Right lobe of liver (tissue), 4 donors: ENCODE measurements around the gene NFATC3.

ENCODE experiments used
- CTCF ChIP-seq, 4 donors: fragments of 200-600 bp in 3 of 4; fragments of 450-650 bp in 1 of 4; IDR thresholded peaks; one replicate each; pipeline versions ENCODE4 v1.5.1 to v1.8.0; 2016 to 2022; ENCODE audit warnings: antibody characterized with exemption in 4 of 4, mild to moderate bottlenecking in 2 of 4
- POLR2A ChIP-seq: fragments of 450-650 bp; IDR thresholded peaks from one replicate; pipeline ENCODE4 v1.6.1; 2017; ENCODE audit warnings: antibody characterized with exemption, mild to moderate bottlenecking
- donor health status: DM: no; HTN: no; CAD: no.
- donor health status: DM: no; HTN: no; CAD: no.
- donor health status: DM: no; HTN: yes; CAD: no.

- TF ChIP-seq CTCF (IDR thresholded peaks at IDR 0.05) (no peak), POLR2A (no peak)
Measured at GRCh38 chr16:68068926-68069325, 16.2 kb upstream of the NFATC3 start.
